ENCODE results near the gene CNNM2.

The CNNM2 gene

DNA sequence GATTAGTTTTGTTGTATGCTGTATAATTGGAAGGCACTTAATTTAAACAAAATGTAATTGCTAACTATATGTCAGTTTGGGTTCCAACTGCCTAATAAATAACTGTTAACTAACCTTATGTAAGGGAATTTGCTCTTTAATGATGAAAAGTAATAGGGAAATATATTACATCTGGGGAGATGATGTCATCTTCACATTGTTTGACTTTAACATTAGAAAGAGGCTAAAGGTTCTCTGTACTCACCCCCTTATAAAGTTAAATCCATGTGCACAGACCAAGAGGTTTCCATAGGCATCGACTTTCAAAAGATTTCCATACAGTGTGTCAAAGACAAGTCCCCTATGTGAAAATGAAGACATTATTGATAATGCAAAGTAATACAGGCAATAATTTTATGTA is 187.4 kb downstream of the CNNM2 start:
- H3K4me3 ChIP-seq (ENCODE audit: low read length), result no peak overlapping the region
- no peak for DNase-seq (ENCODE audit: low read depth)
- TF ChIP-seq, protein P1, sequence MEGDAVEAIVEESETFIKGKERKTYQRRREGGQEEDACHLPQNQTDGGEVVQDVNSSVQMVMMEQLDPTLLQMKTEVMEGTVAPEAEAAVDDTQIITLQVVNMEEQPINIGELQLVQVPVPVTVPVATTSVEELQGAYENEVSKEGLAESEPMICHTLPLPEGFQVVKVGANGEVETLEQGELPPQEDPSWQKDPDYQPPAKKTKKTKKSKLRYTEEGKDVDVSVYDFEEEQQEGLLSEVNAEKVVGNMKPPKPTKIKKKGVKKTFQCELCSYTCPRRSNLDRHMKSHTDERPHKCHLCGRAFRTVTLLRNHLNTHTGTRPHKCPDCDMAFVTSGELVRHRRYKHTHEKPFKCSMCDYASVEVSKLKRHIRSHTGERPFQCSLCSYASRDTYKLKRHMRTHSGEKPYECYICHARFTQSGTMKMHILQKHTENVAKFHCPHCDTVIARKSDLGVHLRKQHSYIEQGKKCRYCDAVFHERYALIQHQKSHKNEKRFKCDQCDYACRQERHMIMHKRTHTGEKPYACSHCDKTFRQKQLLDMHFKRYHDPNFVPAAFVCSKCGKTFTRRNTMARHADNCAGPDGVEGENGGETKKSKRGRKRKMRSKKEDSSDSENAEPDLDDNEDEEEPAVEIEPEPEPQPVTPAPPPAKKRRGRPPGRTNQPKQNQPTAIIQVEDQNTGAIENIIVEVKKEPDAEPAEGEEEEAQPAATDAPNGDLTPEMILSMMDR (IDR thresholded peaks at IDR 0.05; ENCODE audit: insufficient read depth, low read depth, low read length, missing control alignments), result no peak

DNA sequence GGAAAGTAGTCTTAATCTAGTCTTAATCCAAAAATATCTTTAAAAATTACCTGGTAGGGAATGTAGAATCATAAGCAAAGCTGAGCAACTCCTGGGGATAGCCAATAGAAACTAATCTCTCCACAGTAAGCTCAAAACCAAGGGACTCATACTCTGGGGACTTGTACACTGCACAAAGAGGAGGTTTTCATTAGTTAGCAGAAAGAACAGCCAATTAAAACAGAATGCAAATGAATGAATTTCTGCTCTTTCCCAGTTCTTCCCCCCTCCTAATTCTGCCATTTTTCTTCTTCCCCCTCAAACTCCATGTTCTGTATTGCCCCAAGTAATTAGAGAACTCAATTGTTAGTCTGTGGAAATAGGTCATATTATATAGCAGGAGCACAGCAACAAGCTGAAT is 188.4 kb downstream of the CNNM2 start:
- H3K4me3 ChIP-seq (ENCODE audit: low read length), result no peak overlapping the region
- no peak for DNase-seq (ENCODE audit: low read depth)
- TF ChIP-seq, protein P1 (IDR thresholded peaks at IDR 0.05; ENCODE audit: insufficient read depth, low read depth, low read length, missing control alignments), result no peak

DNA sequence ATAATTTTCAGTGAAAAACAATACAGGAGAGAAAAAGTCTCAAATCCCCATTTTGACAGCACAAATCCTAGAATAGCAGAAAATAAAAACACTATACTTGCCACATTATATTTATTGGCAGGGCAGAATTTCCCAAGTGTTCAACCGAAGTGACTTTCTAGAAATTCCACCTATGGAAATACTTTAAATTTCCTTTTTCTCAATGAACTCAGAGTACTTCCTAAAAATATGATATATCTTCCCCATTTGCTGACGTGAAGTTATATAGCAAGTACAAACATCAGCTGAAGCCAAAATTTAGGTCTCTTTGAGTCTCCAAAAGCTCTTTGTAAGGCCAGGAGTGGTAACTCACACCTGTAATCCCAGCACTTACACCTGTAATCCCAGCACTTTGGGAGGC is 191.7 kb downstream of the CNNM2 start:
- no peak for DNase-seq (ENCODE audit: low read depth)
- TF ChIP-seq, protein P1 (IDR thresholded peaks at IDR 0.05; ENCODE audit: insufficient read depth, low read depth, low read length, missing control alignments), result no peak
- H3K4me3 ChIP-seq (ENCODE audit: low read length), result no peak overlapping the region

DNA sequence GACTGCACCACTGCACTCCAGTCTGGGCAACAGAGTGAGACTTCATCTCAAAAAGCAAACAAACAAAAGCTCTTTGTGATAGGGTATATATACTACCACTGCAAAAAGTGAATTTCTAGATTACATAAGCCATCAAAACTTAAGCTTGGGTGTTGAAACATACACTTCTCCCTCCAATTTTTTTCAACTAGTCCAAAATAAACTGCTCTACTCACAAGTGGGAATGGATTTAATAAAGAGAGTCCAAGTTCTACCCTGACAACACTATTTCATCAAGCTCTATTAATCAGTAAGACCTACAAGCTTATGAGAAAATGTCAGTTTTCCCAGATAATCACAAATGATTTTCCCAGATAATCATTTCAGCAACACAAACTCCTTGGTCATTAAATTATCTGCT is 192.3 kb downstream of the CNNM2 start:
- no peak overlapping the region for H3K4me3 ChIP-seq (ENCODE audit: low read length)
- TF ChIP-seq, protein P1 (IDR thresholded peaks at IDR 0.05; ENCODE audit: insufficient read depth, low read depth, low read length, missing control alignments), result no peak
- DNase-seq (ENCODE audit: low read depth), result no peak

DNA sequence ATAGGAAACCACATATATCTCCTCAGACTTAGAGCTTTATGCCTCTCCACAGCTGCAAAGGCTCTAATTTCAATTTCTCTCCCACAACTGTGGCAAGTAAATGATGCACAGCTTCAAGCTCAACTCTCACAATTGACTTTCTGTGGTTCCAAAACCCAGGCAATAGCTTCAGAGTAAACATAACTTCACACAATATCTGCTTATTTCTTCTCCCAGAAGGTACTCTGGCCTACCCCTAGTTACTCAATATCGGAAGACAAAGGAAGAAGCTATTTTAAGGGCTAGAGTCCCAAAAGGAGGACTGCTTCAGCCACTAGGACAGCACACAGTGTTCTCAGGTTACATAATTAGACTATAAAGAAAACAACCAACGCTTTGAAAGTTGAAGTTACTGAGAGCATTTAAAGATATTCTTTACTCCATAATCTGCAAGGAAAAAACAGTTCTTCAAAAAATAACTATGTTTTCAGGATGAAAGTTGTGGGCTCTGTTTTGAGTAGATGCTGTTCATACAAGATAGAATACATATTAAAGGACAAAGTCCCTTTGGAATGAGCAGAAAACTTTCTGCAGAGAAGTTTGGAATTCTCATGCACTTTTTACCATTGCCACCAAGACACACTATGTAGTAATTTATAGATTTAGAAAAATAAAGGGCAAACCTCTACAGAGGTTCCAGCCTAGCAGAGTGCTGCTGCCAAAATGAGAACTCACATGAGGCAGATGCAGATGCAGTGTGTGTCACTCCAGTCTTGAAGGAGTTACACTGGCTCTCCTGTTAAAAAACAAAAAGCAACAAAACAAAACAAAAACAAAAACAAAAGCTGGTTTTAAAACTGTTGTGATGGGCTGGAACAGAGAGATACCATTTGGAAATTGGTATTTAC is 193.2 kb downstream of the CNNM2 start:
- no peak for DNase-seq (ENCODE audit: low read depth)
- no peak overlapping the region for H3K4me3 ChIP-seq (ENCODE audit: low read length)
- TF ChIP-seq, protein P1 (IDR thresholded peaks at IDR 0.05; ENCODE audit: insufficient read depth, low read depth, low read length, missing control alignments), result no peak

DNA sequence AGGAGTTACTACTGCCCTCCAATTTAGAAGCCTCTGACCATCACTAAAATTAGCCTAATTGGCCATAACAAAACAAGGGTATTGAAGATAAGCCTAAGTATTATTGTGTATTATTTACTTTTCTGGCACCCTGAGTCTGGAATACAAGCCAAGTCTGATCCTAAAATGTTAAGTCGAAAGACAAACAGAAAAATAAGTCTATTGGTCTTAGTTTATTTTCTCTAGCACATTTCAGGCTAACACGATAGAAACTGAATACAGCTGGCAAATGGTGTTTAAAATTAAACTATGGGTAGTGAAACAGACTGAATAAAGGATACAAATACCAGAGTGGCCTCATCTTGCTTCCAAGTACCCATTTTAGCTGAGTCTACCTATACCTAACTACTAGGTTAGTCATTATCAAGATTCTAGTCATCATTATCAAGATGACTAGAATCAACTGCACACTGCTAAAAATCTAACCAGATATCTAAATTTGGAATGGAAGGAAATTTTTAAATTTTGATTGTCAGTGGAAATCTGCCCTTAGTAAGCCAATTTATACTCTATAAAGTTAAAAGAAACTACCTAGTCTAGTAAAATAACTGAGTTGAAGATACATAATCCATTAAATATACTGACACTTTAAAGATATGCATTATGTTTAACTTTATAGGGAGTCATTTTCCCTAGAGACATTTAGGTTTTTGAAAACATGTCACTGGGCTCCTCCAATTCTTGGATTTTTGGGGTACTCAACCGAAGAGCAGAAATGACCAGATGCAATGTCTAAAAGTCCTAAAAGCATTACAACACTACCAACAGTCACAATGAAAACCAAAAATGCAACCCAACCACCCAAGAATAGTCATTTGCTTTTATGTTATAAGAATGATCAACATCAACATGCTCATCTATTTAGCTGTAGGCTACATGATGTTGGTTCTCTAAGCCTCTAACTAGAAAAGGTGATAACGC is 194.1 kb downstream of the CNNM2 start:
- no peak for DNase-seq (ENCODE audit: low read depth)
- no peak overlapping the region for H3K4me3 ChIP-seq (ENCODE audit: low read length)
- TF ChIP-seq, protein P1 (IDR thresholded peaks at IDR 0.05; ENCODE audit: insufficient read depth, low read depth, low read length, missing control alignments), result no peak

Measured in epithelial cell of esophagus (primary cell).